Measurements from ENCODE around the gene TRMT2B.
"Not testable (repeated sequence)": the region's sequence is repeated elsewhere in the genome, so short reads cannot be mapped to it uniquely, and the experiment has no call there.

The TRMT2B gene

GRCh38 chrX:101078716-101079598 lies 27.0 kb upstream of the TRMT2B start, which contains the start of gene TMEM35A:
Gene TMEM35A, plus strand, starts transcription at chrX:101078879. Its CDS starts 124 bp downstream, at chrX:101079003.
- DNase-seq (ENCODE audit: low read depth): no peak
- no peak within 1 kb of the TSS for H3K4me3 ChIP-seq (ENCODE audit: low read depth, low read length)
- no peak for TF ChIP-seq CTCF (IDR thresholded peaks at IDR 0.05; ENCODE audit: insufficient read depth, low read depth, low read length, missing control alignments)

- no peak overlapping the region for H3K4me3 ChIP-seq (ENCODE audit: low read depth, low read length)
- DNase-seq (ENCODE audit: low read depth): no peak
- no peak for TF ChIP-seq CTCF (IDR thresholded peaks at IDR 0.05; ENCODE audit: insufficient read depth, low read depth, low read length, missing control alignments)
These were observed 19.7 kb upstream of the TRMT2B start for GRCh38 chrX:101071582-101071981.

- H3K4me3 ChIP-seq (ENCODE audit: low read depth, low read length): no peak overlapping the region
- no peak for DNase-seq (ENCODE audit: low read depth)
- TF ChIP-seq CTCF (IDR thresholded peaks at IDR 0.05; ENCODE audit: insufficient read depth, low read depth, low read length, missing control alignments): no peak
These were observed 10.3 kb upstream of the TRMT2B start for GRCh38 chrX:101062176-101062575.

GRCh38 chrX:101057093-101057714 lies 5.3 kb upstream of the TRMT2B start:
- DNase-seq (ENCODE audit: low read depth): peak; percentile 39
- no peak for TF ChIP-seq CTCF (IDR thresholded peaks at IDR 0.05; ENCODE audit: insufficient read depth, low read depth, low read length, missing control alignments)
- H3K4me3 ChIP-seq (ENCODE audit: low read depth, low read length): no peak overlapping the region

- not testable (repeated sequence) for DNase-seq (ENCODE audit: low read depth)
These were observed 4.6 kb upstream of the TRMT2B start for GRCh38 chrX:101056551-101056950.

GRCh38 chrX:101051153-101051548 lies 760 bp downstream of the TRMT2B start:
- no peak for TF ChIP-seq CTCF (IDR thresholded peaks at IDR 0.05; ENCODE audit: insufficient read depth, low read depth, low read length, missing control alignments)
- DNase-seq (ENCODE audit: low read depth): no peak
- peak overlapping the region; percentile 84 for H3K4me3 ChIP-seq (ENCODE audit: low read depth, low read length)

More at GRCh38 chrX:101056551-101056950, 4.6 kb upstream of the TRMT2B start:
- not testable (repeated sequence) for H3K4me3 ChIP-seq (ENCODE audit: low read depth, low read length)

- peak; percentile 12 for DNase-seq (ENCODE audit: low read depth)
- no peak for TF ChIP-seq CTCF (IDR thresholded peaks at IDR 0.05; ENCODE audit: insufficient read depth, low read depth, low read length, missing control alignments)
These were observed 11.7 kb downstream of the TRMT2B start for GRCh38 chrX:101040197-101040596.

More at GRCh38 chrX:101040197-101040596, 11.7 kb downstream of the TRMT2B start:
- H3K4me3 ChIP-seq (ENCODE audit: low read depth, low read length): no peak overlapping the region
